ENCODE measurements around the gene OBSCN.

The OBSCN gene

DNA sequence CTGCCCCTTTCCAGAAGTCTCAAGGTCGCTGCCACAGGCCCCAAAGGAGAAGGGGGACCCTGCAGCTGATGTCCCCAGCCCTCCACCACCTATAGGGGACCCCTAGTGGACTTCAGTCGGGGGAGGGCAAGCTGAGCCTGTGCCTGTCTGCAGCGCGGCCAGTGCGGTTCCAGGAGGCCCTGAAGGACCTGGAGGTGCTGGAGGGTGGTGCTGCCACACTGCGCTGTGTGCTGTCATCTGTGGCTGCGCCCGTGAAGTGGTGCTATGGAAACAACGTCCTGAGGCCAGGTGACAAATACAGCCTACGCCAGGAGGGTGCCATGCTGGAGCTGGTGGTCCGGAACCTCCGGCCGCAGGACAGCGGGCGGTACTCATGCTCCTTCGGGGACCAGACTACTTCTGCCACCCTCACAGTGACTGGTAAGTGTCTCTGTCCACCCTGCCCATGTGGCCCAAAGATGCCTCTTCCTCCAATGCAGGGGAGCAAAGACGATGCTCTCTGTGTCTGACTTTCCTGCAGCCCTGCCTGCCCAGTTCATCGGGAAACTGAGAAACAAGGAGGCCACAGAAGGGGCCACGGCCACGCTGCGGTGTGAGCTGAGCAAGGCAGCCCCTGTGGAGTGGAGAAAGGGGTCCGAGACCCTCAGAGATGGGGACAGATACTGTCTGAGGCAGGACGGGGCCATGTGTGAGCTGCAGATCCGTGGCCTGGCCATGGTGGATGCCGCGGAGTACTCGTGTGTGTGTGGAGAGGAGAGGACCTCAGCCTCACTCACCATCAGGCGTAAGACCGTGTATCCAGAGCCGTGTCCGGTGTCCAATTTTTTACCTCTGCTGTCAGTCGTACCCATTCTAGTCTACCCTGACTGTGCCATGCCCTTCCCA is 79.9 kb downstream of the OBSCN start:
- TF ChIP-seq CTCF (IDR thresholded peaks at IDR 0.05; ENCODE audit: insufficient read depth, low read depth, low read length, missing control alignments), result no peak
- no peak overlapping the region for H3K4me3 ChIP-seq (ENCODE audit: low read depth, low read length)
- DNase-seq (ENCODE audit: low read depth), result no peak

GRCh38 chr1:228288536-228289238 is 80.8 kb downstream of the OBSCN start:
- no peak for DNase-seq (ENCODE audit: low read depth)
- H3K4me3 ChIP-seq (ENCODE audit: low read depth, low read length), result no peak overlapping the region
- no peak for TF ChIP-seq CTCF (IDR thresholded peaks at IDR 0.05; ENCODE audit: insufficient read depth, low read depth, low read length, missing control alignments)

GRCh38 chr1:228289239-228289849 is 81.5 kb downstream of the OBSCN start:
- no peak overlapping the region for H3K4me3 ChIP-seq (ENCODE audit: low read depth, low read length)
- TF ChIP-seq CTCF (IDR thresholded peaks at IDR 0.05; ENCODE audit: insufficient read depth, low read depth, low read length, missing control alignments), result no peak
- DNase-seq (ENCODE audit: low read depth), result no peak

DNA sequence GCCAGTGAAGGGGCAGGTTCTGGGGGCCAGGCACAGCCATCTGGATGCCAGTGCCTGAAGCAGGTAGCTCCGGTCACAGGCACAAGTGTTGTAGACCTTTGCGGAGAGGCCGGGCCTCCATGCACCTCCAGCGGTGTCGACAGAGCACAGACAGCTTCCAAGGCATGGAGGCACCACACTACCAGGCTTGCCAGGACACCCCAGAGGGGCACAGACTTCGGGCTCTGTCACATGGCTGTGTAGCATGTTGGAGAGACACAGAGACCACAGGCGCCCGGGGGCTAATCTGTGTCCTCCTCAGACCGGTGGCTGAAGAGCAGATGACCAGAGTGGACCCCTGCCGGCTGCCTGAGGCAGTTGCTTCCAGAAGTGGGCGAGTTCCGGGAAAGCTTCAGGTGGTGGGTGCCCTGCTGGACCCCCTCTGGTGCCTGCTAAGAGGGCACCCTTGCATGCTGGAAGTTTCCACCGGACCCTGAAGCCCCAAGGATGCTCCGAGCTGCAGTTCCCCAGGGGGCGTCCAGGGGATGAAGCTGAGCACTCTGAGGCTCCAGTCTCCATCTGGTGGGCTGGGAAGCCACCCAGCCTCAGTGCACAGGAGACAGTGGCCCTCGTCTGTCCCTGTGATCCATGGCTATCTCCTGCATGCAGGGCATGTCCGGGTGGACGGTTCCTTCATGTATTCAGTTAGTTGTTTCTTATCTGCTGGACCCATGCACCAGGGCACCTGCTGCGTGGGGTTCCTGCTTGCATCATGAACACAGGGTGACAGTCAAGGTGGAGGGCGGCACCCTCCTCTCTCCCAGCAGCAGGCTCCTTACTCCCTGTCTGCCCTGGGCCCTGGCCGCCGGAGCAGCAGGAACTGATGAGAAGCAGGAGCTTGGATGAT is 82.4 kb downstream of the OBSCN start:
- H3K4me3 ChIP-seq (ENCODE audit: low read depth, low read length), result no peak overlapping the region
- TF ChIP-seq CTCF (IDR thresholded peaks at IDR 0.05; ENCODE audit: insufficient read depth, low read depth, low read length, missing control alignments), result no peak
- no peak for DNase-seq (ENCODE audit: low read depth)

- no peak overlapping the region for H3K4me3 ChIP-seq (ENCODE audit: low read depth, low read length)
- no peak for DNase-seq (ENCODE audit: low read depth)
- no peak for TF ChIP-seq CTCF (IDR thresholded peaks at IDR 0.05; ENCODE audit: insufficient read depth, low read depth, low read length, missing control alignments)
Observed at GRCh38 chr1:228291906-228292608, 84.2 kb downstream of the OBSCN start.

DNA sequence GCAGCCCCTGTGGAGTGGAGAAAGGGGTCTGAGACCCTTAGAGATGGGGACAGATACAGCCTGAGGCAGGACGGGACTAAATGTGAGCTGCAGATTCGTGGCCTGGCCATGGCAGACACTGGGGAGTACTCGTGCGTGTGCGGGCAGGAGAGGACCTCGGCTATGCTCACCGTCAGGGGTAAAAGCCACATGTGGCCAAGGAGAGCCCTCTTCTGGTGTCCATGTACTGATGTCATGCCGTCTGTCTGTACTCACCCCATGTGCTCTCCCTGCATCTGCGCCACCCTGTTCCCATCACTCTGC is 84.7 kb downstream of the OBSCN start:
- no peak overlapping the region for H3K4me3 ChIP-seq (ENCODE audit: low read depth, low read length)
- TF ChIP-seq CTCF (IDR thresholded peaks at IDR 0.05; ENCODE audit: insufficient read depth, low read depth, low read length, missing control alignments), result no peak
- no peak for DNase-seq (ENCODE audit: low read depth)

Measured in GM12865 (cell line).